Peyer's patch (tissue), 4 donors: ENCODE measurements around the gene CYSRT1.

Experiments
- CTCF ChIP-seq, 6 experiments: fragments of 450-650 bp in 4 of 6; fragments of 200-600 bp in 2 of 6; sonication (generic) in 1 of 6; IDR thresholded peaks; one replicate each; pipeline ENCODE4 v1.5.1; 2017 to 2019; ENCODE audit warnings: antibody characterized with exemption in 6 of 6, mild to moderate bottlenecking in 3 of 6, moderate library complexity in 1 of 6
- POLR2A ChIP-seq, 2 donors: fragments of 450-650 bp; IDR thresholded peaks; one replicate each; pipeline ENCODE4 v1.5.1; 2017; ENCODE audit warnings: antibody characterized with exemption in 2 of 2, mild to moderate bottlenecking in 2 of 2, moderate library complexity in 2 of 2

- TF ChIP-seq CTCF (IDR thresholded peaks at IDR 0.05) (no peak), POLR2A (IDR thresholded peaks at IDR 0.05) (no peak)
Measured at GRCh38 chr9:137271696-137272076, 46.7 kb downstream of the CYSRT1 start.
